Caco-2 (cell line): ENCODE data around the gene PPP1R9A. TPM values are rescaled to one million over a fixed set of nuclear protein-coding genes. Genes with fewer than 3 reads are reported as not detected.

ENCODE experiments used
- BruUV-seq: library from RNA; stranded (reverse); fragments of 400-500 nt; replicated peaks from 2 replicates; lab custom pipeline; 2021; lab: Mats Ljungman, UMichigan
- CTCF ChIA-PET: fragments of 300-600 bp; sonication (Branson Sonifier 250); formaldehyde crosslinking; loops from one replicate; lab custom pipeline; 2022; ENCODE audit warnings: antibody characterized with exemption; lab: Charles Lee
- POLR2A ChIA-PET: fragments of 300-600 bp; sonication (Branson Sonifier 250); formaldehyde crosslinking; loops from one replicate; lab custom pipeline; 2022; ENCODE audit warnings: antibody characterized with exemption; lab: Charles Lee
- DNase-seq, 2 experiments: peaks; one replicate each; pipeline versions ENCODE4 v3.0.0 to v3.0.0-alpha.2; 2020 to 2022
- H3K27me3 ChIP-seq: replicated peaks from 2 replicates; pipeline ENCODE4 v1.6.0; 2011; ENCODE audit warnings: low read length; ENCODE audit not compliant: control insufficient read depth, insufficient read depth
- H3K36me3 ChIP-seq: 2 replicates; pipeline ENCODE4 v1.5.1; 2011; ENCODE audit warnings: low read length; ENCODE audit not compliant: control insufficient read depth, insufficient read depth
- H3K4me1 ChIP-seq: fragments of 250-450 bp; sonication (Bioruptor Pico); 2 replicates; pipeline ENCODE4 v1.5.1; 2020; ENCODE audit warnings: mild to moderate bottlenecking
- H3K4me3 ChIP-seq: 2 replicates; pipeline ENCODE4 v1.5.1; 2011; ENCODE audit warnings: low read depth, mild to moderate bottlenecking, control low read depth, low read length
- H3K9me3 ChIP-seq: fragments of 250-450 bp; sonication (Bioruptor Pico); 2 replicates; pipeline ENCODE4 v1.5.1; 2020; ENCODE audit warnings: mild to moderate bottlenecking, moderate library complexity
- H3K27ac Mint-ChIP-seq: one replicate; pipeline ENCODE4 v1.8.0; 2022; ENCODE audit warnings: mixed read lengths; ENCODE audit not compliant: unreplicated experiment
- H3K27me3 Mint-ChIP-seq: one replicate; pipeline ENCODE4 v1.8.0; 2022; ENCODE audit warnings: mixed read lengths; ENCODE audit not compliant: insufficient read depth, unreplicated experiment
- H3K36me3 Mint-ChIP-seq: one replicate; pipeline ENCODE4 v1.8.0; 2022; ENCODE audit warnings: mild to moderate bottlenecking, mixed read lengths; ENCODE audit not compliant: insufficient read depth, unreplicated experiment
- H3K4me1 Mint-ChIP-seq: one replicate; pipeline ENCODE4 v1.8.0; 2022; ENCODE audit warnings: low read depth, mixed read lengths; ENCODE audit not compliant: unreplicated experiment
- H3K4me3 Mint-ChIP-seq: one replicate; pipeline ENCODE4 v1.8.0; 2022; ENCODE audit warnings: mild to moderate bottlenecking, moderate library complexity, mixed read lengths; ENCODE audit not compliant: unreplicated experiment
- H3K9me3 Mint-ChIP-seq: one replicate; pipeline ENCODE4 v1.8.0; 2022; ENCODE audit warnings: mixed read lengths; ENCODE audit not compliant: unreplicated experiment
- intact Hi-C: fragments of 100-400 bp; cut with micrococcal nuclease; formaldehyde crosslinking; loops from one replicate; pipeline ENCODE4 v1.10.0; 2022; ENCODE audit not compliant: unreplicated experiment
- total RNA-seq: library from RNA; stranded (reverse); gene quantifications from 2 replicates; pipeline ENCODE4 v1.2.3, GENCODE V29; 2022
- TF ChIP-seq, protein P1 (sequence below), 2 experiments: fragments of 200-600 bp in 1 of 2; IDR thresholded peaks; 1 replicate in 1 of 2; 2 replicates in 1 of 2; pipeline versions ENCODE4 v1.5.1 to v1.8.0; 2011 to 2022; ENCODE audit warnings: antibody characterized with exemption in 1 of 2, control low read depth in 1 of 2, inconsistent platforms in 1 of 2, low read depth in 1 of 2, low read length in 1 of 2, mild to moderate bottlenecking in 1 of 2, moderate library complexity in 1 of 2; ENCODE audit not compliant: insufficient read depth in 1 of 2, severe bottlenecking in 1 of 2, unreplicated experiment in 1 of 2

The PPP1R9A gene
- total RNA-seq, 1 experiment from 2014 or later, result 37.4 TPM

DNA sequence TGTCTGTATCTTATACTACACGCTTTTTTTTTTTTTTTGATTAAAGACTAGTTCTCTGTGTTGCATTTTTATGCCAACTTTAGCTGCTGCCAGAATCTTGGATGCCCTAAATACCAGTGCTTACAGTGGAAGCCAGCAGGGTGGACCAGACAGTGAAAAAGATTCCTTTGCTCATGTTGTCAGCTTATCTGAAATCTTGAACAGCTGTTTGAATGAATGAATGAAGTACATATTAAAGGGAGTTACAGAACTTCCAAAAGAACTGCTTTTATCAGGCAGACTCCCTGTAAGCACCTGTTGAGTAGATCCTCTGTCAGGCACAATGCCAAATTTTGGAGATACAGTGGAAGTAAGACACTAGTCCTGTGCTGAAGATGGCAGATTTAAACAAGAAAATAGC is 184.9 kb downstream of the PPP1R9A start:
- Histone ChIP-seq H3K9me3 (no peaks in the 10 kb centered on the region), H3K4me3 (no peak overlapping the region), H3K27me3 (no peaks in the 10 kb centered on the region), H3K4me1 (peaks cover 10% of the 10 kb centered on the region; the same call in 1 of the 2 replicates), H3K36me3 (no peaks in the 10 kb centered on the region)
- no peak for DNase-seq
- BruUV-seq, result no TSS peak
- no peak overlapping the region for H3K4me3 Mint-ChIP-seq
- no peak overlapping the region for H3K27ac Mint-ChIP-seq
- ChIA-PET POLR2A (no interaction called here), CTCF (no interaction called here)
- peaks cover 14% of the 10 kb centered on the region for H3K4me1 Mint-ChIP-seq
- H3K9me3 Mint-ChIP-seq, result no peaks in the 10 kb centered on the region
- no peaks in the 10 kb centered on the region for H3K27me3 Mint-ChIP-seq
- TF ChIP-seq, protein P1, sequence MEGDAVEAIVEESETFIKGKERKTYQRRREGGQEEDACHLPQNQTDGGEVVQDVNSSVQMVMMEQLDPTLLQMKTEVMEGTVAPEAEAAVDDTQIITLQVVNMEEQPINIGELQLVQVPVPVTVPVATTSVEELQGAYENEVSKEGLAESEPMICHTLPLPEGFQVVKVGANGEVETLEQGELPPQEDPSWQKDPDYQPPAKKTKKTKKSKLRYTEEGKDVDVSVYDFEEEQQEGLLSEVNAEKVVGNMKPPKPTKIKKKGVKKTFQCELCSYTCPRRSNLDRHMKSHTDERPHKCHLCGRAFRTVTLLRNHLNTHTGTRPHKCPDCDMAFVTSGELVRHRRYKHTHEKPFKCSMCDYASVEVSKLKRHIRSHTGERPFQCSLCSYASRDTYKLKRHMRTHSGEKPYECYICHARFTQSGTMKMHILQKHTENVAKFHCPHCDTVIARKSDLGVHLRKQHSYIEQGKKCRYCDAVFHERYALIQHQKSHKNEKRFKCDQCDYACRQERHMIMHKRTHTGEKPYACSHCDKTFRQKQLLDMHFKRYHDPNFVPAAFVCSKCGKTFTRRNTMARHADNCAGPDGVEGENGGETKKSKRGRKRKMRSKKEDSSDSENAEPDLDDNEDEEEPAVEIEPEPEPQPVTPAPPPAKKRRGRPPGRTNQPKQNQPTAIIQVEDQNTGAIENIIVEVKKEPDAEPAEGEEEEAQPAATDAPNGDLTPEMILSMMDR (IDR thresholded peaks at IDR 0.05; ENCODE audit: insufficient read depth in 1 of 2, low read depth in 1 of 2, low read length in 1 of 2, severe bottlenecking in 1 of 2, unreplicated experiment in 1 of 2), result no peak
- peaks cover 8% of the 10 kb centered on the region for H3K36me3 Mint-ChIP-seq
- intact Hi-C loops, result no loop called here

GRCh38 chr7:95095259-95095965 is 188.0 kb downstream of the PPP1R9A start:
- Histone ChIP-seq H3K4me3 (no peak overlapping the region), H3K4me1 (no peaks in the 10 kb centered on the region), H3K27me3 (no peaks in the 10 kb centered on the region), H3K9me3 (no peaks in the 10 kb centered on the region), H3K36me3 (no peaks in the 10 kb centered on the region)
- TF ChIP-seq, protein P1 (IDR thresholded peaks at IDR 0.05; ENCODE audit: insufficient read depth in 1 of 2, low read depth in 1 of 2, low read length in 1 of 2, severe bottlenecking in 1 of 2, unreplicated experiment in 1 of 2), result no peak
- H3K9me3 Mint-ChIP-seq, result no peaks in the 10 kb centered on the region
- no peak overlapping the region for H3K4me3 Mint-ChIP-seq
- BruUV-seq, result no TSS peak
- peaks cover 6% of the 10 kb centered on the region for H3K36me3 Mint-ChIP-seq
- DNase-seq, result no peak
- POLR2A ChIA-PET, result no interaction called here
- CTCF ChIA-PET, result no interaction called here
- intact Hi-C loops, result no loop called here
- peaks cover 7% of the 10 kb centered on the region for H3K4me1 Mint-ChIP-seq
- H3K27me3 Mint-ChIP-seq, result no peaks in the 10 kb centered on the region
- H3K27ac Mint-ChIP-seq, result no peak overlapping the region

- H3K27ac Mint-ChIP-seq, result no peak overlapping the region
- CTCF ChIA-PET, result no interaction called here
- Histone ChIP-seq H3K36me3 (no peaks in the 10 kb centered on the region), H3K27me3 (no peaks in the 10 kb centered on the region), H3K4me1 (no peaks in the 10 kb centered on the region), H3K4me3 (no peak overlapping the region), H3K9me3 (no peaks in the 10 kb centered on the region)
- no TSS peak for BruUV-seq
- H3K27me3 Mint-ChIP-seq, result no peaks in the 10 kb centered on the region
- TF ChIP-seq, protein P1 (IDR thresholded peaks at IDR 0.05; ENCODE audit: insufficient read depth in 1 of 2, low read depth in 1 of 2, low read length in 1 of 2, severe bottlenecking in 1 of 2, unreplicated experiment in 1 of 2), result no peak
- peaks cover 7% of the 10 kb centered on the region for H3K4me1 Mint-ChIP-seq
- H3K9me3 Mint-ChIP-seq, result no peaks in the 10 kb centered on the region
- peaks cover 6% of the 10 kb centered on the region for H3K36me3 Mint-ChIP-seq
- H3K4me3 Mint-ChIP-seq, result no peak overlapping the region
- intact Hi-C loops, result no loop called here
- POLR2A ChIA-PET, result no interaction called here
- DNase-seq, result no peak
Observed at GRCh38 chr7:95095966-95096540, 188.7 kb downstream of the PPP1R9A start.
